Upper lobe of left lung (tissue), 6 donors: ENCODE results near the gene ACOX2. TPM values are rescaled to one million over a fixed set of nuclear protein-coding genes. Genes with fewer than 3 reads are reported as not detected.

ENCODE experiments used
- ATAC-seq, 2 donors: fragments of 200-7000 bp; cut with Tn5 transposase; one replicate each; pipeline ENCODE4 v1.9.1; 2022; ENCODE audit warnings: mild to moderate bottlenecking in 2 of 2, moderate library complexity in 2 of 2; ENCODE audit not compliant: low FRiP score in 2 of 2
- DNase-seq, 2 donors: peaks; one replicate each; pipeline ENCODE4 v3.0.0-alpha.2; 2019 to 2020
- H3K27ac ChIP-seq, 4 donors: fragments of 200-600 bp; sonication (generic); one replicate each; pipeline ENCODE4 v1.5.1; 2016 to 2019
- H3K27me3 ChIP-seq, 4 donors: fragments of 200-600 bp; sonication (generic); one replicate each; pipeline ENCODE4 v1.5.1; 2017 to 2019
- H3K36me3 ChIP-seq, 4 donors: fragments of 200-600 bp; sonication (generic); one replicate each; pipeline ENCODE4 v1.5.1; 2016 to 2019
- H3K4me1 ChIP-seq, 4 donors: fragments of 200-600 bp; sonication (generic); one replicate each; pipeline ENCODE4 v1.5.1; 2018 to 2019
- H3K4me3 ChIP-seq, 4 donors: fragments of 200-600 bp; sonication (generic); one replicate each; pipeline ENCODE4 v1.5.1; 2017 to 2019; ENCODE audit warnings: mild to moderate bottlenecking in 2 of 4, moderate library complexity in 1 of 4
- H3K9me3 ChIP-seq, 4 donors: fragments of 200-600 bp; sonication (generic); one replicate each; pipeline ENCODE4 v1.5.1; 2018 to 2019
- EP300 ChIP-seq, 4 donors: sonication (generic); formaldehyde crosslinking; IDR thresholded peaks; one replicate each; pipeline ENCODE4 v1.5.1; 2017; ENCODE audit warnings: antibody characterized with exemption in 4 of 4, control low read depth in 2 of 4
- POLR2A ChIP-seq, 4 donors: fragments of 450-650 bp; IDR thresholded peaks; one replicate each; pipeline ENCODE4 v1.5.1; 2016 to 2017; ENCODE audit warnings: antibody characterized with exemption in 4 of 4, mild to moderate bottlenecking in 2 of 4
- POLR2AphosphoS5 ChIP-seq, 2 donors: sonication (generic); formaldehyde crosslinking; IDR thresholded peaks; one replicate each; pipeline ENCODE4 v1.5.1; 2017; ENCODE audit warnings: antibody characterized with exemption in 2 of 2
- WGBS, 2 donors: methylation state at CpG; one replicate each; pipeline ENCODE4 v1.1.5; 2017 to 2018; 5-methylcytosine and 5-hydroxymethylcytosine counted together
- total RNA-seq, 6 donors: library from RNA; depleted of rRNA in 4 of 6; stranded (reverse); fragments of >200 nt in 4 of 6; gene quantifications; one replicate each; pipeline versions ENCODE4 v1.1.0 to v1.2.1, GENCODE V29; 2016 to 2021
- TF ChIP-seq, protein P1 (sequence below), 6 experiments: fragments of 450-650 bp in 4 of 6; fragments of 200-600 bp in 2 of 6; sonication (generic) in 2 of 6; IDR thresholded peaks; one replicate each; pipeline ENCODE4 v1.5.1; 2016 to 2019; ENCODE audit warnings: antibody characterized with exemption in 6 of 6
- donor health status: DM: no; HTN: no; CAD: no; lungs with moderate emphysema.
- donor health status: DM: no; HTN: yes; CAD: no; lungs with severe emphysema.

ACOX2 gene
- total RNA-seq, 6 donors from 2014 or later, result 5.2 to 32.5 (median 15.8) TPM

DNA sequence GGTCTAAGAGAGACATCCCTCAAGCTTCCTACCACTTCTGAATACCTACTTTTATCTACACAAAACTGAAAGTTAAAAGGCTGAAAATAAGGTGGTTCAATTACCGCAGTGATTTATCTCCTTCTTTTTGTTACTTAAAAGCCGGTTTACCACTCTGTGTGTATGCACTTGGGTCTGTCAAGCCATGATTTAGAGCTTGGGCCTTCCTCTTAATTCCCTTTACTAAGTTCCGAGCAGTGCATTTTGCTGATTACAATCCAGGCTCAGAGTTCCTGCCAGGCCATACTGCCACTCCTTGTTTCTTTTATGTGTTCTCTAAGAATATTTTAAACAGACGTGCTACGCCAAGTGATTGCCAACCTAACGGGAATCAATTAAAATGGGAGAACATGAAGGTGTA is 28.6 kb downstream of the ACOX2 start:
- Histone ChIP-seq H3K27me3 (no peaks in the 10 kb centered on the region), H3K9me3 (no peaks in the 10 kb centered on the region), H3K27ac (no peak overlapping the region), H3K4me1 (no peaks in the 10 kb centered on the region), H3K4me3 (no peak overlapping the region), H3K36me3 (peaks cover 0 to 16% (median 0%) of the 10 kb centered on the region in 4 donors)
- 79 to 81% methylated on average over 6 of the region's 6 CpGs for WGBS, 2 donors
- no peak for ATAC-seq
- no peak for DNase-seq
- no peak for TF ChIP-seq EP300 (IDR thresholded peaks at IDR 0.05)
- no peak for TF ChIP-seq POLR2AphosphoS5 (IDR thresholded peaks at IDR 0.05)
- no peak for TF ChIP-seq POLR2A (IDR thresholded peaks at IDR 0.05)
- TF ChIP-seq, protein P1, sequence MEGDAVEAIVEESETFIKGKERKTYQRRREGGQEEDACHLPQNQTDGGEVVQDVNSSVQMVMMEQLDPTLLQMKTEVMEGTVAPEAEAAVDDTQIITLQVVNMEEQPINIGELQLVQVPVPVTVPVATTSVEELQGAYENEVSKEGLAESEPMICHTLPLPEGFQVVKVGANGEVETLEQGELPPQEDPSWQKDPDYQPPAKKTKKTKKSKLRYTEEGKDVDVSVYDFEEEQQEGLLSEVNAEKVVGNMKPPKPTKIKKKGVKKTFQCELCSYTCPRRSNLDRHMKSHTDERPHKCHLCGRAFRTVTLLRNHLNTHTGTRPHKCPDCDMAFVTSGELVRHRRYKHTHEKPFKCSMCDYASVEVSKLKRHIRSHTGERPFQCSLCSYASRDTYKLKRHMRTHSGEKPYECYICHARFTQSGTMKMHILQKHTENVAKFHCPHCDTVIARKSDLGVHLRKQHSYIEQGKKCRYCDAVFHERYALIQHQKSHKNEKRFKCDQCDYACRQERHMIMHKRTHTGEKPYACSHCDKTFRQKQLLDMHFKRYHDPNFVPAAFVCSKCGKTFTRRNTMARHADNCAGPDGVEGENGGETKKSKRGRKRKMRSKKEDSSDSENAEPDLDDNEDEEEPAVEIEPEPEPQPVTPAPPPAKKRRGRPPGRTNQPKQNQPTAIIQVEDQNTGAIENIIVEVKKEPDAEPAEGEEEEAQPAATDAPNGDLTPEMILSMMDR (IDR thresholded peaks at IDR 0.05), result no peak

DNA sequence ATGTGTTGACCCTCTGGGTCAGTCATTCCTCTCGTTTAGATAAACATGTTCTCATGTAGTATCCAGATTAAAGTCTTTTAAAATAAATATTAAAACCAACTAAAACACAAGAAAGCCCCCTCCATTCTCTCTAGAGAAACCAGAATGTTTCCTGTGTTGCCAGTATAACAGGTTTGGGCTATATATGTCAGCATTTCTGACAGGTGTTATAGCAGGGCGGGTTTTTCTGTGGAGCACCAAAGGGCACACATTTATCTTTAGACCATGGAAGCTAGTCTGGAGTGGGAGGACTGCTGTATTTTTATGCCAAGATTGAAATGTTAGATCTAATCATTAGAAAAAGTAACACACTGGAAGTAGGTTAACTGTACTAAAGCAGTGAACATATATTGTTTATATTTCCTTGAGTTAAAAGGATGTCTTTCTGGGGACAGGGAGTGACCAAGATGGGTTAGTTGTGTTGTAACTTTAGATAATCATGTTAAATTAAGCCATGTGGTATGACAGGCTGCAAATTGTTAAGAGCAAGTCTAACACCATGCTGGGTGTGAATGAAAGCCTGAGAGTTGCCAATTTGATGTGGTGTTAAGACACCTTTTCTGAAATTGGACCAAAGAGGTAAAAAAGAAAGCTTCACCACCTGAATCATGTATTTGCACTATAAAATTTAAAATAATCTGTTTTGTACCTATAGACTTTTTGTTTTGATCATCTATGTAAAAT is 29.5 kb downstream of the ACOX2 start:
- H3K9me3 ChIP-seq, result no peaks in the 10 kb centered on the region
- ATAC-seq (no peak), DNase-seq (no peak)
- H3K27ac ChIP-seq, result no peak overlapping the region
- H3K4me3 ChIP-seq, result no peak overlapping the region
- H3K27me3 ChIP-seq, result no peaks in the 10 kb centered on the region
- WGBS, 2 donors, result 64 to 65% methylated on average over 2 of the region's 2 CpGs
- H3K4me1 ChIP-seq, result peaks cover 0 to 6% (median 2%) of the 10 kb centered on the region in 4 donors
- TF ChIP-seq POLR2A (IDR thresholded peaks at IDR 0.05), result no peak
- TF ChIP-seq, protein P1 (IDR thresholded peaks at IDR 0.05), result no peak
- TF ChIP-seq POLR2AphosphoS5 (IDR thresholded peaks at IDR 0.05), result no peak
- no peak for TF ChIP-seq EP300 (IDR thresholded peaks at IDR 0.05)
- peaks cover 0 to 25% (median 0%) of the 10 kb centered on the region in 4 donors for H3K36me3 ChIP-seq

DNA sequence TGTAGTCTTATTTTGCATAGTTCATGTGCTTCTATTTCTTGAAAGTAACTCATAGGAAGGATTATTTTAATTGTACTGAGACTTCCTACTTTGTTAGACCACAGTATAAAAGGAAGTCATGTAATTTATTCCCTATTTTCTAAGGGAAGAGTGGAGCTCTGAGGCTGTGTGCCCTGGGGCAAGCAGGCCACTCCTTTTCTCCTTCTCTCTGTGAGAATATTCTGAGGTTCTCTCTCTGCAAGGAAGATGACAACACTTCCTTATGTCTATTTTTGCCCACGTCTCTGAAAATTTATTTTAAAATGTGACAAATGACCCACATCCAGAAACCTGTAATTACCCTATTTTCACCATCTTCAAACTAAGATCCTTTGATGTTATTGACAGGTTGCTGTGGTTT is 34.1 kb downstream of the ACOX2 start:
- Histone ChIP-seq H3K36me3 (peaks cover 0 to 40% (median 4%) of the 10 kb centered on the region in 4 donors), H3K4me3 (no peak overlapping the region), H3K4me1 (peaks cover 0 to 6% (median 2%) of the 10 kb centered on the region in 4 donors), H3K9me3 (no peaks in the 10 kb centered on the region), H3K27me3 (no peaks in the 10 kb centered on the region), H3K27ac (no peak overlapping the region)
- 36 to 42% methylated on average over 1 of the region's 1 CpG for WGBS, 2 donors
- TF ChIP-seq POLR2A (IDR thresholded peaks at IDR 0.05), result no peak
- TF ChIP-seq POLR2AphosphoS5 (IDR thresholded peaks at IDR 0.05), result no peak
- TF ChIP-seq, protein P1 (IDR thresholded peaks at IDR 0.05), result no peak
- no peak for TF ChIP-seq EP300 (IDR thresholded peaks at IDR 0.05)
- no peak for ATAC-seq
- no peak for DNase-seq

DNA sequence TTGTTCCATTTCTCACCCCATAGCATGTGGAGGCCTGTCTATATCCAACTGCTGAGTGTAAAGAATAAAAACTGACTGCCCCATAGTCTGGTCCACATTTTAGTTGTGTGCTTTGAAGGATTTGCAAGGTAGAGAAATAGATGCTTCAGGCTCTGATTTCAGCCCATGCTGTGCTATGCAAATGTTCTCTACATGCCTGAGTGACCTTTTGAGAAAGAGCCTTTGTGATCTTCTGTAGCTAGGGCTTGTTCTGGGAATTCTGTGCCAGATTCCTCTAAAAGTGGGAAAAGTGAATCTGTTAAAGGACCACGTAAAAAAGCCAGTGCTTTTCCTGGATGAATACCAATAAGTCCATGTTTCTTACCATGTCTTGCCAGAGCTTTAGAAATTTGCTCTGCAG is 39.9 kb downstream of the ACOX2 start:
- 20 to 48% methylated on average over 1 of the region's 1 CpG for WGBS, 2 donors
- no peak for ATAC-seq
- TF ChIP-seq, protein P1 (IDR thresholded peaks at IDR 0.05), result no peak
- TF ChIP-seq POLR2A (IDR thresholded peaks at IDR 0.05), result no peak
- TF ChIP-seq EP300 (IDR thresholded peaks at IDR 0.05), result no peak
- TF ChIP-seq POLR2AphosphoS5 (IDR thresholded peaks at IDR 0.05), result no peak
- Histone ChIP-seq H3K36me3 (peaks cover 0 to 15% (median 4%) of the 10 kb centered on the region in 4 donors), H3K4me1 (peaks cover 19 to 36% (median 26%) of the 10 kb centered on the region in 4 donors), H3K9me3 (no peaks in the 10 kb centered on the region), H3K27me3 (no peaks in the 10 kb centered on the region), H3K4me3 (no peak overlapping the region), H3K27ac (peak overlapping the region in 1 of 4 donors; percentile 1)
- no peak for DNase-seq
